Hepatocyte (in vitro differentiated cells): ENCODE results near the gene C2CD2L.

Source experiments
- EZH2 ChIP-seq: fragments of 200-600 bp; sonication (generic); IDR thresholded peaks from 2 replicates; pipeline ENCODE4 v1.6.1; 2016; ENCODE audit warnings: antibody characterized with exemption, mild to moderate bottlenecking, borderline replicate concordance
- TF ChIP-seq, protein P1 (sequence below): fragments of 200-600 bp; sonication (generic); IDR thresholded peaks from 2 replicates; pipeline ENCODE4 v1.5.1; 2016; ENCODE audit warnings: antibody characterized with exemption, mild to moderate bottlenecking; ENCODE audit not compliant: poor library complexity

DNA sequence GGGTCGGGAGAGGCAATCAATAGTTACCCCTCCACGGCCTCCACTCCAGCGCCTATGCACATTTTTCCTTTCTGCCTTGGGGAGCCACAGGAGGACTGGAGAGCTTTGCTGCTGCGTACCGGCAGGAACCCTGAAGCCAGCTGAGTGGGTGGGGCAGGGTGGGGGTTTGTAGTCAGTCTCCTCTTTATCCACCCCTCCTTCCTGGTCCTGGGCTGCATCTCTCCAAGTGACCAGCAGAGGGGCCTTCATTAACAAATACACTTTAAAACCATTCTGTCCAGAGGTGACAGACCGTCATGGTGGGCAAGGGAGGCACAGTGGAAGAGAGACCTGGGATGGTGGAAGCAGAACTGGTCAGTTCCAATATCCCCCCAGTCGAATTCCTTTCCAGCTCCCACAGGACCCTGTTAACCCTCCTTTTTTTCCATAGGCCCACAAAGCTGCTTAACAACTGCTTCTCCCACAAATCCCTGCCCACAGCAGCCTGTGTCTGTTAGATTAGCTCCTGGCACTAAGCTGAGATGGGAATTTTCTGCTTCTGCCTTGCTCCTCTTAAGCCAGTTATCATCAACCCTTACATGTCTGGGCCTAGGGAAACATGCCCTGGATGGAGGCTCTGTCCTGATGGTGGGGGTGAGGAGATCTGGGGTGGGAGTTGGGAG lies 37.8 kb downstream of the C2CD2L start:
- TF ChIP-seq, protein P1, sequence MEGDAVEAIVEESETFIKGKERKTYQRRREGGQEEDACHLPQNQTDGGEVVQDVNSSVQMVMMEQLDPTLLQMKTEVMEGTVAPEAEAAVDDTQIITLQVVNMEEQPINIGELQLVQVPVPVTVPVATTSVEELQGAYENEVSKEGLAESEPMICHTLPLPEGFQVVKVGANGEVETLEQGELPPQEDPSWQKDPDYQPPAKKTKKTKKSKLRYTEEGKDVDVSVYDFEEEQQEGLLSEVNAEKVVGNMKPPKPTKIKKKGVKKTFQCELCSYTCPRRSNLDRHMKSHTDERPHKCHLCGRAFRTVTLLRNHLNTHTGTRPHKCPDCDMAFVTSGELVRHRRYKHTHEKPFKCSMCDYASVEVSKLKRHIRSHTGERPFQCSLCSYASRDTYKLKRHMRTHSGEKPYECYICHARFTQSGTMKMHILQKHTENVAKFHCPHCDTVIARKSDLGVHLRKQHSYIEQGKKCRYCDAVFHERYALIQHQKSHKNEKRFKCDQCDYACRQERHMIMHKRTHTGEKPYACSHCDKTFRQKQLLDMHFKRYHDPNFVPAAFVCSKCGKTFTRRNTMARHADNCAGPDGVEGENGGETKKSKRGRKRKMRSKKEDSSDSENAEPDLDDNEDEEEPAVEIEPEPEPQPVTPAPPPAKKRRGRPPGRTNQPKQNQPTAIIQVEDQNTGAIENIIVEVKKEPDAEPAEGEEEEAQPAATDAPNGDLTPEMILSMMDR: peak; percentile 59
- TF ChIP-seq EZH2: no peak
